NCI-H2029 treated with DMSO at 0.1 percent for 48 hours (cell line): ENCODE data around the gene TSPAN4.

Experiments used
- DNase-seq: peaks from one replicate; lab custom pipeline; 2025; lab: John Stamatoyannopoulos, UW

TSPAN4 gene

DNA sequence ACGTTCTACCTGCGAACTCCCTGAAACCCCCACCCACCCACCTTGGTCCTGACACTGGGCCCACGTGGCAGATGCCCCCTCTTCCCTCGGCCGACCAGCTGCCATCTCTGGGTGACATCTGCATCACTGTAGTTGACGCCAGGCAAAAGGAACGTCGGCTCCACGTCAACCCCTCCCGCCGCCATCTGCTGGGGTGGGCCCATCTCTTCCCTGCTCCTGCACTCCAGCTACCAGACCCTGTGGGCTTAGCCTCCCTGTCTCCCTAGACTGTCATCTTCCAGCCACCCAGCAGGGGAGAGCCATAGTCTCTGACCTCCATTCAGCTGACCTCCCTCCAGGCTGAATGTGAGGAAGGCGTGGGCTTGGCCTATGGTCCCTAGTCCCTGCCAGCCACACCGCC is 46.6 kb downstream of the TSPAN4 start:
- no peak for DNase-seq

DNA sequence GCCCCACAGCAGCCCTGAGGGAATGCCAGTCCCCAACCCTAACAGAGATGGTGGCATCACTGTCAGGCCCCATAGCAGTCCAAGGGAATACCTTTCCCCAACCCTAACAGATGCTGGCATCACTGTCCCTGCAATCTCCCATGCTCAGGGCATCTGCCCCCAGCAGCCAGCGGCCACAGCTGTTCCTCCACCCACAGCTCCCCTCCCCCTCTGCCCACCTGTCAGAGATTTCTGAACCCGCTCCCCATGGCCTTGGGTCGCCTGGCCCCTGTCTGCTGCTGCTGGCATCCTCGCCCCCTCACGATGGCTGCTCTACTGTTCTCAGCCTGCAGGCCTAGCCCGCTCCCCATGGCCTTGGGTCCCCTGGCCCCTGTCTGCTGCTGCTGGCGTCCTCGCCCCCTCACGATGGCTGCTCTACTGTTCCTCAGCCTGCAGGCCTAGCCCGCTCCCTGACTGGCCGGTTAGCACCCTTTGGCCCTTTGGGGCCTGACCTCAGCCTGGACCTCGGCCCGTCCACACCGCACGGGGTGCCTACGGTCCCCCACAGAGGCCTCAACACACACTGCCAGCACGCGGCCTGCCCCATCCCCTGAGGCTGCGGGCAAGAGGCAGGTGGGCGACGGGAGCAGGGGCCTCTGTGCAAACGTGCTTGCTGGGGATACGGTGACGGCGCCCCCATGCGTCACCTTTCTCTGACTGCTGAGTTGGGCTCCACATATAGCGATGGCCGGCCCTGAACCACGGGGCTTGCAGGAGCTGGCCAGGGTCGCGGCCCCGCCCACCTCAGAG is 47.2 kb downstream of the TSPAN4 start:
- DNase-seq: no peak

DNA sequence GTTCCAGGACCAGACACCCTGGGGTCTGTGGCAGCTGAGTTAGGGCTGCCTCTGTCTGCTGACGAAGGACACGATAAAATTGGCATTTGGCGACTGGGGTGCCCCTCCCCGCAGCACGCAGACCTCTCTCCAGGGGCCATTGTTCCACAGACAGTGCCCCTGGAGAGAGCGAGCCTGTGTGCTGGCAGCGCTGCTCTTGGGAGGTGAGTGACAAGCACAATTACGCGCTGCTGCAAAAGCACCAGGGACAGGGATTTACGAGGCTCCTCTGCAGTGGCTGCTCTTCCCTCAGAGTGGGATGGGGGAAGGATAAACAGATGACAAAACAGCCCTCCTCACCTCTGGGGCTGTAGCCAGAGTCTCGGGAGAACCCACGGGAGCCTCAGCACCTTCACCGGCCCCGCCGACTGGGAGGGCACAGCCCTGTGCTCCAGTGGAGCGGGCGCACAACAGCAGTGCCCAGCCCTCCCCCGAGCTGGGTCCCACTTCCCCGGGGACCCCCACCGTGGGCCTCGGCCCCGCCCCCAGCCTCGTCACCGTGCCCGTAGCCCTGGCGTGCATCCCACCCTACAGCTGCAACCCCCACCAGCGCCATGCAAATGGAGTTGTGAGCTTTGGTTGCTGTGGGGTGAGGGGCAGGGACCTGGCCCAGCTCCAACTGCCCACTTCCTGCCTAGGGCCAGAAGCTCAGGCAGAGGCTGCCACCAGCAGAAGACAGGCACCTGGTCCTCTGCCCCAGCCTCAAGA is 48.3 kb downstream of the TSPAN4 start:
- no peak for DNase-seq

DNA sequence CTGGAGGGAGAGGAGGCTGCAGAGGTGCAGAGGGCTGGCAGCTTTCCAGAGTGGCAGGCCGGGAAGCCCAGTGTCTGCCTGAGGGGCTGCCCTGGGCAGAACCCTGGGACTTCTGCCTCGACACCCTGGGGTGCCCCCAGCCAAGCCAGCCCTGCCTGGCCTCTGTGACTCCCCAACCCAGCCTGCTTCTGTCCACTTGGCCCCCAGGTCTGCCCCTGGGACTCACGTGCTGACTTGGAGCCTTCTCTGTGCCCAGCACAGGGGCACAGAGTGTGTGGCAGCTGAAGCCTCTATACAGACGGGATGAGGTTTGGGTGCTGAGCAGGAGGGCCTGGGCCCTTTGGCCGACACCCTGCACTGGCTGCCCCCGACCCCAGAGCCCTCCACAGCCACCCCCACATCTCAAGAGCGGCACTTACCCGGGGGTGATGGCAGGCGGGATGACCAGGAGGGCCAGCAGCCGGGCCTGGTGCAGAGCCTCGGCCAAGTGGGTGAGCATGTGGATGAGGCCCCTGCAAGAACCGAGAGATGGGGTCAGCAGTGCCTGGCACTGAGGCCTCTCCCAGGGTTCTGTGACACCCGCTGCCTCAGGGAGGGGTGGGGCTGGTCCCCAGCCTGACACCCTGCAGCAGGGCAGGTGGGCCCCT is 50.5 kb downstream of the TSPAN4 start:
- DNase-seq: no peak

DNA sequence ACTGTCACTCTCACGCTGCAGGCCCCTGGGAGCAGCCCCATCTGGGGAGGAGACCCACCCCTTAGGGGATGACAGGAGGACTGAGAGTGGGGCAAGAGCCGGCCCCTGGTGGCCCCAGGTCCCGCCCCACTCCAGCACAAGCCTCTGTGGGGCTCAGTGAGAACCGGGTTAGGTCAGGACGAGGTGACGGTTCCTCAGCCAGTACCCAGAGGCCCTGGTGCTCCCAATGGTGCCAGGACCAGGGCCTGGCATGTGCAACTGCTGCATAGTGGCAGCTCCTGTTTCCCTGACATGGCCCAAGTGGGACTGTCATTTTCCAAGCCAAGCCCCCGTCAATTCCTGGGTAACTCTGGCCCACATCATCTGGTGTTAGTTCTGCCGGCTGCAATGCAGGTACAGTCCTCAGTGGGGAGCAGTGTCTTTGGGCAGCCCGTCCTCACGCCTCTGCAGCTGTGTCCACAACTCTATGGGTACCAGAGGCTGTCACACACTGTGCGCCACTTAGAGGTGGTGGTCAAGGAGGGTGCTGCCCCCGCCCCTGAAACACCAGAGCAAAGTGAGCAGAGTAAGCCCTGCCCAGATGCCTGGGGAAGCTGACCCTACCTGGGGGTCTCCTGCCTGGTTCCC is 52.0 kb downstream of the TSPAN4 start:
- no peak for DNase-seq

DNA sequence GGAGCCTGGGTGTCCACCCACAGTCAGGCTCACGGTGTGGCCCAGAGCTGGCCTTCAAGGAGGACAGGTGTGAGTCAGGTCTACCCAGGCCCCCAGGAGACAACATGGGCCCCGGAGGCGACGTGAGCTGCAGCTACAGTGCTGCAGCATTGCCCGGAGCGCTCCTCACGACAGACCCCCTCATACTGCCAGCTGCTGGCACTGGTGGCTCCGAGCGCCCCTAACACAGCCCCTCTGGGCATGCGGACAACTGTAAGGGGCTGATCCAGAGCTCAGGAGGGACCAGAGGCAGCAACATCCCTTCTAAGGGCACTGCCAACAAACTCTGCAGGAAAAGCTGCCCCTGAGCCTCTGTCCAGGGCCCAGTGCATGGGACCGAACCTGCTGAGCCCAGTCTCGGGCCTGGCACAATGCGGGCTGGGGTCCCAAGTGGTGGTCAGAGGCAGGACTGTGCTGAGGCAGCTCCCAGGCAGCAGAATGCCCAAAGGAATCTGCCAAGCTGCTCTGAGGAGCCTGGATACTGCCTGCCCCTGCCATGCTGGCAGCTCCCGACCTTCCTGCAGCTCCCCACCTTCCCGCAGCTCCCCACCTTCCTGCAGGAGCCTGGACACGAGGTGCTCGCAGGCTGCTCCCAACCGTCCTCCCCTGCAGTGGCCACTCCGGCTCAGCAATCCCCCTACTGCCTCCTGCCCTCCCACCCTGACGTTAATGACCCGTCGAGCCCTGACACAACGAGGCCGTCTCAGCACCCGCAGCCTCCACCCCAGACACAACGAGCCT is 52.9 kb downstream of the TSPAN4 start:
- DNase-seq: no peak

DNA sequence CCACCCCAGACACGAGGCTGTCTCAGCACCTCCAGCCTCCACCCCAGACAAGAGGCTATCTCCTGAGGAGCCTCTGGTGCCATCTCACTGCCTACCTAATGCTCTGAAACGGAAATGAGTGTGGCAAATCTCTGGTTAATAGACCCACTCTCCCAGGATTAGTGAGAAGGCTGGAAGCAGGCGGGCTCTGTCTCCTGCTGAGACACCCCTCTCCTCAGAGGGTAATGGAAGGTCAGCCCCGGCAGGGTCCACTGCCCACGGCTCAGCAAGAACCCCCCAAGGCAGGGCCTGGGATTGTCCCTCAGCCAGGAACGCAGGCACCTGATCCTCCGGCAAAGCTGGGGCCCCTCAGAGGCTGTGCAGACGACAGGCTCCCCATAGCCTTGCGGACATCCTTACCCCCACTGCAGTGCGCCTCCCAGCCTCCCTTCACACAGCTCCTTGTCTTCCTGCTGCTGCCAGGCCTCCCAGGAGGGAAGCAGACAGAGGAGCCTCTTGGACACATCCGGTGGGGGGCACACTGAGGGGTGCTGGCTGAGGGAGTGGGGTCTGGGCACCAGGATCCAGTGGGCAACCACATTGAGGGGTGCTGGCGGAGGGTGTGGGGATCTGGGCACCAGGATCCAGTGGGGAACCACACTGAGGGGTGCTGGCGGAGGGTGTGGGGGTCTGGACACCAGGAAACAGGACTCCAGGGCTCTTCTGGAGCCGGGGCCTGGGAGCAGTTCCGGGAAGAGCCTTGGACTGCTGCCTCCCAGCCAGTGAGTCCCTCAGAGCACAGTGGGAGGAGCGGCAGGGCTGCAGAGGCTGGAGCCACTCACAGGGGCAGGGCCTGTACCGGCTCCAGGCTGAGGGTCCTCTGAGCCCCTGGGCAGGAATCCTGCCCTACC is 54.8 kb downstream of the TSPAN4 start:
- no peak for DNase-seq

DNA sequence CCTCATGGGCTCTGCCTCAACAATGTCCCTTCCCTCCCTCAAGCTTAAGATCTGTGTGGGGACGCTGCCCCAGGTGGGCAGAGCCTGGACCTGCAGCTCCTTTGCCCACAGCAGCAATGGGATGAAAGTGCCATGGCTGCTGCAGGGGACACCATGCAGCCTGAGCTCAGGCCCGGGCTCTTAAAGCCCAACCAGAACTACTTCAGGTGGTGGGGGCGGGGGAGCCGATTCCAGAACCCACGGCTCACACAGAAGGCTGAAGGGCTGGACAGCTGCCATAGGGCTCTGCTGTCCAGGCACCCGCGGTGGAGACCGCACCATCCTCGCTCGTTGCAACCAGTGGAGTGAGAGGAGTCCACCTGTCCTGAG is 55.5 kb downstream of the TSPAN4 start:
- DNase-seq: no peak

DNA sequence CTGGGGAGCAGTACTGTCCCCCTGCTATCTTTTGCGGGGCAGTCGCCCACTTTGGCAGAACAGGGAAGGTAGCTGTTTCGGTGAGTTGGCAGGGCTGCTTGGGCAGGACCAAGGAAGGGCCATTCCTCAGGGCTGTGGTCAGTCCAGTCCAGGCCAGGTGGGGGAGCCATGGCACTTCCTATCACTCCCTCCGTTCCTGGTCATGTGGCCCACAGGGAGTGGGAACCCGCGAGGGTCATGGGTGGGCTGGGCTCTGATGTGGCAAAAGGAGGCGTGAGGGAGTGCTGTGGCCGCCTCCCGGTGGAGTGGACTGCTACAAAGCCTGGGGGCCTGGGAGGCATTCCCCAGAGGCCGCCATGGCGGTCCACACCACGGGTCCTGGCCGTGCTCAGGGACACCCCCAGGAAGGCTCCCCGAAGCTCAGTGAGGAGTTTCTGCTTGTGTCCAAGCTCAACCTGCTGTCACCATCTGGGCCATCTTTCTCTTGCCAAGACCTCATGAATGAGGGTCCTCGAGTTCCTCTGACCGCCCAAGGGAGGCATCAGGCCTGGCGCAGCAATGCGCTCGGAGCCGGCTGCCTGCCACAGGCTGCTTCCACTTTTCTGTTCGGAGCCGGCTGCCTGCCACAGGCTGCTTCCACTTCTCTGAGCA is 56.0 kb downstream of the TSPAN4 start:
- no peak for DNase-seq

DNA sequence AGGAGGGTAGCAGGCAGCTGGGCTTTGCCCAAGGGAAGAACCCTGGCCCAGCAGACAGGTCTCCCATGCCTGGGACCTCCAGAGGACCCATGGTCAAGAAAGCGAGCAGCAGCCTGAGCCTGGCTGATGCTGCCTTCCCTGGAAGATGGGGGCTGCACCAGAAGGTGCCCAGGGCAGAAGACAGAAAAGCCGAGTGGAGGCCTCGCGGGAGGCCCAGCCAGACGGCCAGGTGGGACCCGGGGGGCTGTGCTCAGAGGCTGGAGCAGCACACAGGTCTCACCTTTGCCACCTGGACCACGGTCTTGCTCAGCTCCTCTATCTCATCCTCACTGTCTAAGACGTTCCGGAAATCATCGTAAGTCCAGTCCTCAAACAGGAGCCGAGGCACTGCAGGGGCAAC is 57.1 kb downstream of the TSPAN4 start:
- DNase-seq: no peak

DNA sequence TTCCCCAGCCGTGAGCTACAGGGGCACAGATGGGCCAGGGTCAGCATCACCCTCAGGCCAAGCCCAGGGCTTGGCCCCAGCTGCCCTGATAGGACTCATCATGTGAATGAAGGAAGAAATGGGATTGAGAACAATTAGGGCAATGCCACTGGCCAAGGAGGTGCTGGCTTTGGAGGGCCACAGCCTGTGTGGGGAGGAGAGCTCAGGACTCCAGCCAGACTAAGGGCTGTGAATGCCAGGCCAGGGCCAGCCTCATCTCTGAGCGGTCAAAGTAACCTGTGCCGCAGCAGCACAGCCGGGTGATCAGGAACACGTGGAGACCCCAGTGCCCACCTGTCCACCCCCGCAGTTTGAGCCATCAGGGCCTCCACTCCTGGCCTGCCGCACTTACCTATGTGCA is 57.9 kb downstream of the TSPAN4 start:
- no peak for DNase-seq

DNA sequence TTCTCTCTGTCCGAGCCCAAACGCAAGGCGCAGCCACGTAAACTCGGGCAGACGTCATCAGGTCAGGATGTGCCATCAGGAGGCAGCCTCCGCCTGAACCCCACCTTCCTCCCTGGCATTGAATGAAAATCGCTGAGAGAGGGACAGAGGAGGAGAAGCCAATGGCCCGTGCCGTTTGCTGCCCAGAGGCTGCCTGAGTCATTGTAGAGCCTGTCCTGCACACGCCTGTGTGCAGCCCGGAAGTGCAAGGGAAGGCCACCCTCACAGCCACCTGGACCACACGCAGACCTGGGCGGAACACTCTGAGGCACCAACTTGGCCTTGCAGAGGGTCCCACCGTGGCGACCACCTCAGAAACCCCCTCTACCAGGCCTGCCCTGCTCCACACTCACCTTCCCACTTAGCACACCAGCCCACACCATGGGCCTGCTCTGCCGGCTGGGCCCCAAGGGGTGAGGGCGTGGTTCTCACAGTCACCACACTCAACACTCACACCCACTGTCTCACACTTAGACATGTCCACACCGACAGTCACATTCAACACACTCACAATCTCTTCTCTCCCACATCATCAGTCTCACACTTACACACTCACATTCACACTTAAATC is 58.9 kb downstream of the TSPAN4 start:
- no peak for DNase-seq

DNA sequence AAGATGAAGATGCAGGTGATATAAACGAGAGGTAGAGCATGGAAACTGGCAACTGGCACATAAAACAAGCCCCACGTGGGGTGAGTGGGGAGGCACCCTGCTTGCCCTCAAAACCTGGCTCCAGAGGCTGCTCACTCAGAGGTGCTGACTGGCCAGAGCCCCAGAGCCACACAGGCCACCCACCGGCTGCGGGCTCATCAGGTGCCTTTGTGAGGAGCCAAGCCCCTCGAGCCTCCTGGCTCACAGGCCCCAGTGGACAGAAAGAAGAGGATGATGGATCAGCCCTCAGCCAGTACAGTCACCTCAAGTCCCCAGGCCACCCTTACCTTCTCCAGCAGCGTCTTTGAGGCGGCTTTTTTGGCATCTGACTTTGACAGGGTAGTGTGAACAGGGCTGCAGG is 61.7 kb downstream of the TSPAN4 start:
- no peak for DNase-seq

DNA sequence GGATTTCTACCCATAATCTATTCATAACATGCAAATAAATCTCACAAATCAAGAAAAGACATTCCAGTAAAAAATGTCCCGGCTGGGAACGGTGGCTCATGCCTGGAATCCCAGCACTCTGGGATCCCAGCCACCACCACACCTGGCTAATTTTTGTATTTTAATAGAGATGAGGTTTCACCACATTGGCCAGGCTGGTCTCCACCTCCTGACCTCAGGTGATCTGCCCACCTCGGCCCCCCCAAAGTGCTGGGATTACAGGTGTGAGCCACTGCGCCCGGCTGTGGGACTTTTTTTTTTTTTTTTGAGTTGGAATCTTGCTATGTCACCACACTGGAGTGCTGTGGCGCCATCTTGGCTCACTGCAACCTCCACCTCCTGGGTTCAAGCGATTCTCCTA is 63.3 kb downstream of the TSPAN4 start:
- no peak for DNase-seq

DNA sequence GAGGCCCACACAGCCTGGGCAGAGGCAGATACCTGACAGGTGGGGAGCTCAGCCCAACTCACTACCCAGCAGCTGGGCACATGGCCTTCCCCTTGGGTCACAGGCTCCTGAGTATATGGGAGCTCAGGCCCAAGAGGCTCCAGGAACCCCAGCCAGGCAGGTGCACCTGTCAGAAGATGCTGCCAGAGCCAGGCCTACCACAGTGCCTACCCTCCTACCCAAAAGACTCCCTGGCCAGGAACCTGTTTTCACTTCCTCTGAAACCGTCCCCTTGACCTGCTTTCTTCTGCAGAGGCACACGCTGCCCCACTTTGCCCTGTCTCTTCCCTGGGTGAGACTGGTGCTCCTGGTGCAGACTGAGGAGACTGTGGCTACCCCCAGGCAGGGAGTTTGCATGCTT is 65.0 kb downstream of the TSPAN4 start:
- no peak for DNase-seq

DNA sequence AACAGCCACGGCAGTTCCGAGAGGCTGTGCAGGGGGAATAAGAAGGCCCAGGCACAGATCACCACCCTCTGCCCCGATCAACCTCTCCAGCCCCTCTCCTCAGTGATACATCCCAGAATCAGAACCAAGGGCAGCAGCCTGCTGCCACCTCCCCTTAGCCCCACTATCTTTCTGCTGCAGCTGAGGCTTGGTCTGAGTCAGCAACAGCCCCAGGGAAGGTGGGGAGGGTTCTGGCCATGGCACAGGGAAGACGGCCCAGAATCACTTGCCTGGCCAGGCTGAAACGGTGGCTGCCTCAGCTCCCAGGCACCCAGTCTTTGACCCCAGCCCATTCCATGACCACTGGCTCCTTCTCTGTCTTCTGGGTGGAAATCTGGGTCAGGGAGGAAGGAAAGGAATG is 65.6 kb downstream of the TSPAN4 start:
- no peak for DNase-seq

DNA sequence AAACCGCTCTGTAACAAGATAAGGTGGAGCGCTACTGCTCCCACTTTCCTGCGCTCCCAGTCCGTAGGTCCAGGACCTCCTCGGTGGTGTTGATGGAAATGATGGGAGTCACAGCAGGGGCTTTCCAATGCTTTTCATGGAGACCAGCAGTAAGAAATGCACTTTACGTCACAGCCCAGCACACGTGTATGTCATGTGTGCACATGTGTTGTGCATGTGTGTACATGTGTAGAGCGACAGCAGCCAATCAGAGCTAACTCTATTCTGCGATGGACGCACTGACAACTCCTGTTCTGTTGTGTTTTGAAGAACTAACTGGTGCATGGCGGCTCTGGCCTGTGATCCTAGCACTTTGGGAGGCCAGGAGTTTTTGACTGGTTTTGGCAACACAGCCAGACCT is 66.8 kb downstream of the TSPAN4 start:
- no peak for DNase-seq

DNA sequence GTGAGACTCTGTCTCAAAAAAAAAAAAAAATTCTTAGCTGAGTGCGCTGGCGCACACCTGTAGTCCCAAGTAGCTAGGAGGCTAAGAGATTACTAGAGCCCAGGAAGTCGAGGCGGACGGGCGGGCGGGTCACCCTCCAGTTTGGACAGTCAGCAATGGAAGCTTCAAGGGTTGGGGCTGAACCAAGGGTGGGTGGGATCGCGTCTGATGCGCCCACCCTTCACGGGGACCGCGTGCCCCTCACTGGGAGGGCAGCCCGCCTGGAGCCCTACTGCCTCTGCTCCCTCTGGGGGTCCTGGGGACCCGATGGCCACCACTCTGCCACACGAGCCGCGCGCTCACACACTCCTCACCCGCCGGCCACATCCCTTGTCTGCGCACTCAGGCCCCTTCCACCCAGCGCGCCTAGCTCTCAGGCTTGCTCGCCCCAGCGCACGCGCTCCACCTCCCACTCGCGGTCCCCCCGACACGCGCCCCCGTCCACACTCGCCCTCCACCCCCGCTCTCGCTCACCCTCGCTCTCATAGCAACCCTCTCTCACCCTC is 67.5 kb downstream of the TSPAN4 start:
- DNase-seq: no peak

DNA sequence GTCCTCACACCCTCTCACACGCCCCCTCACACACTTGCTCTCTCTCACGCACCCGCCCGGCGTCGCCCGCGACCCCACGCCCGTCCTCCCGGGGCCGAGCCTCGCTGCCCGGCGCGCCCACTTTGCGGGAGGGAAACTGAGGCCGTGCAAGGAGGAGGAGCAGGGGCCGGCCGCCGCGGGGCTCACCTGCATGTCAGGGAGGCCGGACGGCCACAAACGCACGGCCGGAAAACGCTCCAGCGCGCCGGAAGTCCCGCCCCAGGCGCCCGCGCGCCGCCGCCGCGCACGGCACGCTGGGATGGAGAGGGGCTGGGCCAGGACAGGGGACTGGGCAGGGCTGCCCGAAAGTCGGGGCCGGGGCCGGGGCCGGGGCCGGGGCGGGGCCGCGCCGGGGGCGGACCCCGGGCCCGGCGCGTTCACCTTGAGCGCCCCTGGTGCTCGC is 68.0 kb downstream of the TSPAN4 start, which contains the start of gene CHID1:
Gene CHID1, minus strand, starts transcription at position 222 of the 442 bp plus-strand sequence. CDS start 5,994 bp downstream, outside the sequence.
- DNase-seq: peak; percentile 55
